Testis (tissue), 2 donors: ENCODE results near the gene KCTD18.

Experiments
- POLR2A ChIP-seq: fragments of 450-650 bp; IDR thresholded peaks from one replicate; pipeline ENCODE4 v1.6.1; 2017; ENCODE audit warnings: antibody characterized with exemption, mild to moderate bottlenecking, moderate library complexity
- TF ChIP-seq, protein P1 (sequence below), 3 experiments: fragments of 450-650 bp in 2 of 3; fragments of 200-600 bp in 1 of 3; sonication (generic) in 1 of 3; IDR thresholded peaks; one replicate each; pipeline ENCODE4 v1.5.1; 2016 to 2019; ENCODE audit warnings: antibody characterized with exemption in 3 of 3, mild to moderate bottlenecking in 2 of 3, moderate library complexity in 1 of 3

DNA sequence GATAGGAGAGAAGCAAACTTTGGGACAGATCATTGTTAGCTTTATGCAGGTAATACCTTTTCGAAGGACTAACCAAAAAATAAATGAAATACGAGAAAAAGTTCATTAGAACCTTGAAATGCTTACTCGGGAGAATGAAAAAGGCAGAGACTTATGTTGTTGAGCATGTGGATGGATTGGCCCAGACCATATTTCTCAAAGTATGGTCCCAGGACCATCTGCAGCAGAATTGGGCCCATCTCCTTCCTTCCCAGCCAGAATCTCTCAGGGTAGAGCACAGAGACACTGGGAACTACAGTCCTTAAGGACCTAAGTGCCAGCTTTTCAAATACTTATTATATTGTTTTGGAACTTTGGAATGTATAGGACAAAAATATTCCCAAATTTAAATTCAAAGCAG is 50.8 kb downstream of the KCTD18 start:
- TF ChIP-seq, protein P1, sequence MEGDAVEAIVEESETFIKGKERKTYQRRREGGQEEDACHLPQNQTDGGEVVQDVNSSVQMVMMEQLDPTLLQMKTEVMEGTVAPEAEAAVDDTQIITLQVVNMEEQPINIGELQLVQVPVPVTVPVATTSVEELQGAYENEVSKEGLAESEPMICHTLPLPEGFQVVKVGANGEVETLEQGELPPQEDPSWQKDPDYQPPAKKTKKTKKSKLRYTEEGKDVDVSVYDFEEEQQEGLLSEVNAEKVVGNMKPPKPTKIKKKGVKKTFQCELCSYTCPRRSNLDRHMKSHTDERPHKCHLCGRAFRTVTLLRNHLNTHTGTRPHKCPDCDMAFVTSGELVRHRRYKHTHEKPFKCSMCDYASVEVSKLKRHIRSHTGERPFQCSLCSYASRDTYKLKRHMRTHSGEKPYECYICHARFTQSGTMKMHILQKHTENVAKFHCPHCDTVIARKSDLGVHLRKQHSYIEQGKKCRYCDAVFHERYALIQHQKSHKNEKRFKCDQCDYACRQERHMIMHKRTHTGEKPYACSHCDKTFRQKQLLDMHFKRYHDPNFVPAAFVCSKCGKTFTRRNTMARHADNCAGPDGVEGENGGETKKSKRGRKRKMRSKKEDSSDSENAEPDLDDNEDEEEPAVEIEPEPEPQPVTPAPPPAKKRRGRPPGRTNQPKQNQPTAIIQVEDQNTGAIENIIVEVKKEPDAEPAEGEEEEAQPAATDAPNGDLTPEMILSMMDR (IDR thresholded peaks at IDR 0.05) = no peak
- TF ChIP-seq POLR2A = no peak
